Natural killer cell (primary cell): ENCODE measurements around the gene TBX4. TPM values are rescaled to one million over a fixed set of nuclear protein-coding genes. Genes with fewer than 3 reads are reported as not detected.

Experiments used
- ATAC-seq, 3 donors: fragments of 150-1000 bp in 2 of 3; fragments of 200-7000 bp in 1 of 3; cut with Tn5 transposase; 1 replicate in 1 of 3; 2 replicates in 2 of 3; pipeline ENCODE4 v1.10.0; 2021; ENCODE audit warnings: mild to moderate bottlenecking in 2 of 3, moderate library complexity in 2 of 3
- DNase-seq, 2 donors: peaks; one replicate each; pipeline versions ENCODE4 v3.0.0 to v3.0.0-alpha.2; 2013 to 2021; ENCODE audit warnings: mixed read lengths in 1 of 2
- H3K27ac ChIP-seq: one replicate; pipeline ENCODE4 v1.5.1; 2013; ENCODE audit warnings: mild to moderate bottlenecking, low read length
- H3K27me3 ChIP-seq: one replicate; pipeline ENCODE4 v1.6.1; 2013; ENCODE audit warnings: low read length; ENCODE audit not compliant: control insufficient read depth, insufficient read depth
- H3K36me3 ChIP-seq: one replicate; pipeline ENCODE4 v1.6.1; 2013; ENCODE audit warnings: low read length; ENCODE audit not compliant: control insufficient read depth, insufficient read depth
- H3K4me1 ChIP-seq: one replicate; pipeline ENCODE4 v1.6.1; 2013; ENCODE audit warnings: low read length; ENCODE audit not compliant: control insufficient read depth, insufficient read depth
- H3K4me3 ChIP-seq: one replicate; pipeline ENCODE4 v1.5.1; 2013; ENCODE audit warnings: low read length
- H3K9me3 ChIP-seq: one replicate; pipeline ENCODE4 v1.6.1; 2013; ENCODE audit warnings: low read length; ENCODE audit not compliant: control insufficient read depth, insufficient read depth
- H3K27ac Mint-ChIP-seq, 2 donors: one replicate each; pipeline ENCODE4 v1.8.0; 2022; ENCODE audit warnings: mild to moderate bottlenecking in 2 of 2, mixed read lengths in 2 of 2, moderate library complexity in 1 of 2
- H3K27me3 Mint-ChIP-seq, 2 donors: one replicate each; pipeline ENCODE4 v1.8.0; 2022; ENCODE audit warnings: low read depth in 2 of 2, mixed read lengths in 2 of 2
- H3K36me3 Mint-ChIP-seq: one replicate; pipeline ENCODE4 v1.8.0; 2022; ENCODE audit warnings: mixed read lengths
- H3K4me1 Mint-ChIP-seq, 2 donors: one replicate each; pipeline ENCODE4 v1.8.0; 2022; ENCODE audit warnings: mixed read lengths in 2 of 2
- H3K4me3 Mint-ChIP-seq: one replicate; pipeline ENCODE4 v1.8.0; 2022; ENCODE audit warnings: mild to moderate bottlenecking, moderate library complexity, mixed read lengths
- H3K9me3 Mint-ChIP-seq, 2 donors: one replicate each; pipeline ENCODE4 v1.8.0; 2022; ENCODE audit warnings: mixed read lengths in 2 of 2
- CTCF ChIP-seq: fragments of 200-600 bp; IDR thresholded peaks from one replicate; pipeline ENCODE4 v1.8.0; 2022; ENCODE audit warnings: antibody characterized with exemption
- WGBS: methylation state at CpG from one replicate; pipeline ENCODE4 v1.1.7; 2013; ENCODE audit warnings: missing lambda C conversion rate; ENCODE audit not compliant: insufficient coverage; 5-methylcytosine and 5-hydroxymethylcytosine counted together
- intact Hi-C: fragments of 100-400 bp; cut with micrococcal nuclease; formaldehyde crosslinking; loops from one replicate; pipeline ENCODE4 v1.14.2; 2022
- total RNA-seq, 4 donors: library from RNA; stranded (reverse); fragments of 120-200 nt in 1 of 4; gene quantifications; one replicate each; pipeline versions ENCODE4 v1.2.3 to v1.2.4, GENCODE V29; 2013 to 2022

The TBX4 gene
- total RNA-seq, 3 donors from 2014 or later (not counting 1 experiment from before 2014, with no cell fraction given) = not detected

GRCh38 chr17:61409301-61410112 is 42.7 kb upstream of the TBX4 start:
- no peak overlapping the region for H3K27ac ChIP-seq
- H3K27me3 ChIP-seq = peaks cover 58% of the 10 kb centered on the region
- peaks cover 64% of the 10 kb centered on the region for H3K4me1 ChIP-seq
- DNase-seq (peak; percentile 42 to 70), ATAC-seq (peak in 2 of 3 donors; percentile 30 to 45)
- peaks cover 25 to 39% of the 10 kb centered on the region in 2 donors for H3K27me3 Mint-ChIP-seq
- intact Hi-C loops = loop anchor here (5.0 to 10.0 kb wide), 2 partner anchors 143 to 175 kb away; no protein-coding TSS in a partner anchor
- under 1% methylated on average over 70 of the region's 73 CpGs for WGBS
- H3K36me3 ChIP-seq = no peaks in the 10 kb centered on the region
- no peaks in the 10 kb centered on the region for H3K36me3 Mint-ChIP-seq
- TF ChIP-seq CTCF = no peak
- H3K27ac Mint-ChIP-seq = no peak overlapping the region
- H3K9me3 ChIP-seq = peaks cover 2% of the 10 kb centered on the region
- H3K4me3 ChIP-seq = peak overlapping the region; percentile 4
- H3K9me3 Mint-ChIP-seq = no peaks in the 10 kb centered on the region
- peak overlapping the region; percentile 68 for H3K4me3 Mint-ChIP-seq
- H3K4me1 Mint-ChIP-seq = peaks cover 0 to 28% of the 10 kb centered on the region in 2 donors

- intact Hi-C loops = loop anchor here (5.0 to 10.0 kb wide), 2 partner anchors 142 to 174 kb away; no protein-coding TSS in a partner anchor
- Mint-ChIP-seq H3K27me3 (peaks cover 25 to 39% of the 10 kb centered on the region in 2 donors), H3K36me3 (no peaks in the 10 kb centered on the region), H3K4me1 (peaks cover 0 to 28% of the 10 kb centered on the region in 2 donors), H3K27ac (no peak overlapping the region), H3K4me3 (peak overlapping the region; percentile 80), H3K9me3 (no peaks in the 10 kb centered on the region)
- peaks cover 55% of the 10 kb centered on the region for H3K4me1 ChIP-seq
- H3K4me3 ChIP-seq = no peak overlapping the region
- DNase-seq (peak; percentile 74 to 86), ATAC-seq (peak; percentile 63 to 74 (median 70))
- peaks cover 54% of the 10 kb centered on the region for H3K27me3 ChIP-seq
- H3K27ac ChIP-seq = no peak overlapping the region
- WGBS = 8% methylated on average over 48 of the region's 48 CpGs
- H3K9me3 ChIP-seq = peaks cover 2% of the 10 kb centered on the region
- no peaks in the 10 kb centered on the region for H3K36me3 ChIP-seq
- TF ChIP-seq CTCF = peak; percentile 69
These were observed 41.8 kb upstream of the TBX4 start for GRCh38 chr17:61410141-61411010.

- H3K36me3 ChIP-seq = no peaks in the 10 kb centered on the region
- H3K27ac ChIP-seq = no peak overlapping the region
- Mint-ChIP-seq H3K4me1 (peaks cover 0 to 28% of the 10 kb centered on the region in 2 donors), H3K27me3 (peaks cover 25 to 39% of the 10 kb centered on the region in 2 donors), H3K4me3 (peak overlapping the region; percentile 80), H3K9me3 (no peaks in the 10 kb centered on the region), H3K36me3 (no peaks in the 10 kb centered on the region), H3K27ac (peak overlapping the region in 1 of 2 donors; percentile 29)
- 4% methylated on average over 29 of the region's 29 CpGs for WGBS
- ATAC-seq = no peak
- intact Hi-C loops = loop anchor here (5.0 to 10.0 kb wide), 2 partner anchors 141 to 174 kb away; no protein-coding TSS in a partner anchor
- DNase-seq = no peak
- H3K4me1 ChIP-seq = peaks cover 54% of the 10 kb centered on the region
- TF ChIP-seq CTCF = peak; percentile 57
- peak overlapping the region; percentile 42 for H3K4me3 ChIP-seq
- H3K27me3 ChIP-seq = peaks cover 50% of the 10 kb centered on the region
- H3K9me3 ChIP-seq = peaks cover 2% of the 10 kb centered on the region
These were observed 41.3 kb upstream of the TBX4 start for GRCh38 chr17:61411011-61411260.
